HepG2 (cell line): Measurements from ENCODE around the gene SRSF3.

Experiments
- MXI1 ChIP-seq: IDR thresholded peaks from 3 replicates; pipeline ENCODE4 v1.6.1; 2012; ENCODE audit warnings: low read depth, low read length, inconsistent platforms, borderline replicate concordance
- POLR2A ChIP-seq, 2 experiments: IDR thresholded peaks; 2 replicates each; pipeline ENCODE4 v1.6.1; 2011; ENCODE audit warnings: low read depth in 2 of 2, low read length in 2 of 2, mild to moderate bottlenecking in 1 of 2, moderate library complexity in 1 of 2; ENCODE audit not compliant: insufficient read depth in 1 of 2
- SMAD3 ChIP-seq: sonication (generic); formaldehyde crosslinking; IDR thresholded peaks from 2 replicates; pipeline ENCODE4 v1.4.0; 2020; ENCODE audit warnings: missing genetic modification reagents
- ZNF407 ChIP-seq: sonication (generic); formaldehyde crosslinking; IDR thresholded peaks from one replicate; pipeline ENCODE4 v1.5.1; 2020; ENCODE audit warnings: mild to moderate bottlenecking, missing genetic modification reagents; ENCODE audit errors: not compliant biosample characterization
- ZNF782 ChIP-seq: sonication (generic); formaldehyde crosslinking; IDR thresholded peaks from 2 replicates; pipeline ENCODE4 v1.4.0; 2020; ENCODE audit warnings: missing genetic modification reagents, mild to moderate bottlenecking, borderline replicate concordance

- TF ChIP-seq ZNF407: no peak
- no peak for TF ChIP-seq ZNF782
- TF ChIP-seq MXI1: no peak
- peak in 1 of 2 experiments; percentile 84; a peak in 2 of 4 replicates for TF ChIP-seq POLR2A (IDR thresholded peaks at IDR 0.05; ENCODE audit: insufficient read depth in 1 of 2, low read depth in 2 of 2, low read length in 2 of 2)
- TF ChIP-seq SMAD3 (CRISPR knock-in tag): no peak
Observed at GRCh38 chr6:36604090-36605060, 10.2 kb downstream of the SRSF3 start.
